NCI-H2029 (cell line): Measurements from ENCODE around the gene DPP6.

Experiments
- DNase-seq: peaks from one replicate; lab custom pipeline; 2025; lab: John Stamatoyannopoulos, UW

Gene DPP6

DNA sequence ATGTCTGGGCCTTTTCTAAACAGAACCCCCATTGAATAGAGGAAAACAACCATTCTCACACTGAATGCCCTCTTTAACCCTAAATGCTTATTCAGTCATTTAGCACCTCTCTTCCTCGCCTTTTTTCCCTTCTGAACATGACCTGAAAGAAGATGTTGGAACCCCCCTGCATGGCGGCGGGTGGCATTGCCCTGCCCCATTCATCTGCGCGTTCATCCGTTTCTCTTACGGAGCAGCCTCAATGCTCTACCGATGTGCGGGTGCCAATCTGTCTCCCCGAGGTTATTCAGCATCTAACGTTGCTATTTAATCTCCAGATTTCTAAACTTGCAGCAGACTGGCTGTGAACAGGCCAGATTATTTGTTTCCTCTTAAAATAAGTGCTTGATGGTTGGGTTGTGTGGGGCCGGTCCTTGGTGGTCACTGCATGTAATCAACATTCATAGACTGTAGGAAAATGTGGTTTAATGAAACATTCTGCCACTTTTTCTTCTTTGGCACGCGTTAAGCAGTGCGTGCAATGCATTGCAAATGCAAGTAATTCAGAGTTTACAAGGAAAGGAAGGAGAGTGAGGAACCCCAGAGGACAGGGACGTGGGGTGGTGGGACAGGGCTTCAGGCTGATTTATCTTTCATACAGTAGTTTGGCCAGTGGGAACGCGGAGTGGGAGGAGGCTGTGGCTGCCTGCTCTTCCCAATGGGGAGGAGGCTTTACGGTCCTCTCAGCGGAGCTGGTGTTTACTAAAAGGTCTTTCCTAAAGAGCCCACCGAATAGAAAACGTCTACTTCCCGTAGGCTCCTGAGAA, 286.7 kb downstream of the DPP6 start:
- no peak for DNase-seq

DNA sequence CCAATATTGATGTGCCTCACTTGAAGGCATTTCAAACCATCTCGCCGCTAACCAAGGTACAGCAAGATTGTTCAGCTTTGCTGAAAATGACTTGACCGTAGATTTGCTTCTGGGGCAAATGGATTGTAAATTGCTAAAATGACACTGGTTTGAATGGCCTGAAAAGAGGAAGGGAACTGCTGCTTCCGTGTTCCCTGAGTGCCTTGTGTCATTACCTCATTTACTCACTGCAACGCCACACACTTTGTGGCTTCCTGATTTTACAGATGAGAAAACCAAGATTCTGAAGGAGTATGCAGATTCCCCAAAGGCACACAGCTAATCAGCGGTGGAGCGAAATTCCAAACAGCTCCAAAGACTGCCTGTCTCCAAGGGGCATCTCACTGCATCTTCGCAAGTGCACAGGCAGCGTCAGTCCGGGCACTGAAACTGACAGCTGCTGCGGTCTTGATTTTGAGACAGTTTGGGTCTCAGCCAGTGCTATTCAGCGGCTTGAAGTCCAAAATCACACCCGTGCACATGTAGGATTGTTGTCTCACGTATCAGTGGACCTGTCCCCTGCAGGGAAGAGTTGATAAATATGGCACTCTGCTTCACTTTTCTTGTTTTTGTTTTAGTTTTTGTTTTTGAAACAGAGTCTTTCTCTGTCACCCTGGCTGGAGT, 290.9 kb downstream of the DPP6 start:
- DNase-seq: no peak

DNA sequence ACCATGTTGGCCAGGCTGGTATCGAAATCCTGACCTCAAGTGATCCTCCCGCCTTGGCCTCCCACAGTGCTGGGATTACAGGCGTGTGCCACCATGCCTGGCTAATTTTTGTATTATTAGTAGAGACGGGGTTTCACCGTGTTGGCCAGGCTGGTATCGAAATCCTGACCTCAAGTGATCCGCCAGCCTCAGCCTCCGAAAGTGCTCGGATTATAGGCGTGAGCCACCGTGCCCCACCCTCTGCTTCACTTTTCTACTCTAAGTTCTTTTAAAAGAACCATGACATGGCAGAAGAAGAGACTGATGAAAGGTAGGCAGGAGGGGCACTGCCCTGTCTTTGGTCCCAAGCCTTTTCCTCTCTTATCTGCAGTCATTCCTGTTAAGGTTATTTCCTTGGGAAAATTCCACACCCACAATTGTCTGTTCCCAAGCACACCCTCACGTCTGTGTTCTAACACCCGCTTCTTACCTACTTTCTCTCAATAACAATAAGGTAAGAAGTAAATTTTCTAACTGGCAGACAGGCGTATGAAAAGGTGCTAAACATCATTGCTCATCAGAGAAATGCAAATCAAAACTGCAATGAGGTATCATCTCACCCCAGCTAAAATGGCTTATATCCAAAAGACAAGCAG, 291.7 kb downstream of the DPP6 start:
- no peak for DNase-seq

- no peak for DNase-seq
Measured at GRCh38 chr7:154345093-154345492, 292.9 kb downstream of the DPP6 start.

DNA sequence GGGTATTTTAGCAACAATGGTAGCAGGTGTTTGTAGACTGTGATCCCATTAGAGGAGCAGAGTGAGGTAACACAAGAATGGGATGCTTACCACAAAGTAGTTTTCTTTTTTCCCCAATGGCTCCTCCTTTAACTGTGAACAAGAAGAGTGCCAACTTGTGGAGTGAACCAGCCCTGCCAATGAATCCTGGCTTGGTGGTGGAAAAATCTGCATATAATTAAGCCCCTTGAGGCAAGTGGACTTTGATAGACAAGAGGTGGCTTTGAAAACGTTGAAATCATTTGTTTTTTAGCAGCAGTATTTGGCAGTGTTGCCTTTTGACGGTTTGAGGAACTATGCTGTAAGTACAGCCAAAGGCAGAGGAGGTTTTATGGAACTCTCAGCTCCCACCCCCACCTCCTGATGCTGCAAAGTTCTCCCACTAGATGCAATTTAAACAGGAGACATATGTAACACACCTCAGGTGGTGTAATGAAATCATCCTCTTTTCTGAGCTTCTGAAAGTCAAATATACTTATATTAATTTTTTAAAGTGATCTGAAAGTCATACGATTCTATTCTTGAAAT, 295.6 kb downstream of the DPP6 start:
- no peak for DNase-seq

GRCh38 chr7:154350892-154351291, 298.7 kb downstream of the DPP6 start:
- DNase-seq: no peak

GRCh38 chr7:154353355-154353767, 301.2 kb downstream of the DPP6 start:
- no peak for DNase-seq

DNA sequence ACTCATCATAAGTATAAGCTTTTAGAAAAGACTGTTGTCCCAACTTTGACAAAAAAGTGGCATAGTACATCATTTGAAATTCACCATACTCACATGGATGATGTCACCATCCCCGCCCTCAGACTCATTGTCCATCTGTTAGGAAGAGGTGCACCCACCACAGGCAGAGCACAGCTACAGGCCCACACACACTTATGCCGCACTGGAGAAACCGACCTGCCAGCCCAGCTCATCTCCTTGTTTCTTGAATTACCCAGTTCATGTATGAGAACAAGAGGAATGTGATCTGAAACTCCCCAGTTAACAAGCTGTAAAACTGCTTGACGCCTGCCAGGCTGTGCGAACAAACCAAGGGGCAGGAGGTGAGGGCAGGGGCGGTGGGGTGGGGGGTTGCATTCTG, 312.0 kb downstream of the DPP6 start:
- DNase-seq: no peak

DNA sequence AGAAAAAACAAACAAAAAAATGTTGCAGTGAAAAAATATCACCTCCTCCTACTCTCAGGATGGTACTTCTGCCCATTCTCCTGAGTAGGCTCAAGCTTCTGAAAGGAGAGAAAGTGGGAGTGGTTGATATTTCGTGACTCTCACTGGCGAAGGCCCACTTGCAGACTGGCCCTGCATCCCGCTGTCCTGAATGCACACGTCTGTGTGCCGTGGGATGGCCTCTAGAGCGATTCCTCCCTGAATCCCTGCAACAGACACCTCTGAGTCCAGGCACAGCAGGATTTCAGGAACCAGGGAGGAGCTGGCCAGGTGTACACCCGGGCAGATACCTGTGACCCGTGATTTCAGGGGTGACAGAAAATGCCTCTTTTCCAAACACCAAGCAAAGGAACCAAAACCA, 319.2 kb downstream of the DPP6 start:
- no peak for DNase-seq

DNA sequence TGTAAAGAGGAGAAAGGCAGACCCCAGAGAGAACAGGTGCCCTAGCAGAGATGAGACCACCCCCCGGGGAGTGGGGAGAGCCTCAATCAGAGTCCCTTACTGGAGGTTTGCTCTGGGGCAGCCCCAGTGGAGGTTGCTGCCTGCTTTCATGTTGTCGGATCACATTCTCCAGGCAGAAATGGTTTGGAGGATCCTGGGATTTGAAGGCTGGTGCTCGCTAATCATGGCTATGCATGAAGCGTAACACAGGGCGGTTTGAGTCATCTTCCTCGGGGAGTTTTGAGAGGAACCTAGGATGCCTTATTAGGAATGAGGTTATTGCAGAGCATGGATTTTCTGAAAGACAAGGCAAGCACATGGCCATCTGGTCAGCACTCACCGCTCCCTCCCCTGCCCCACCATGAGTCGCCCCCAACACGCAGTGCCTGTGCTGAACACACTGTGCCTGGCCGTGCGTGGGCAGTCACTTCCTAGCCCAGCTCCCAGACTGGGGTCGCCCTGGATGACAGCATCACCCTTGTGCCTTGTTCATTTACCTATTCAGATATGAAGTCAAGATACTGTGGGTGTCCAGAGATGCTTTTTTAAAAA, 319.9 kb downstream of the DPP6 start:
- no peak for DNase-seq

- DNase-seq: no peak
Measured at GRCh38 chr7:154373956-154374355, 321.8 kb downstream of the DPP6 start.

DNA sequence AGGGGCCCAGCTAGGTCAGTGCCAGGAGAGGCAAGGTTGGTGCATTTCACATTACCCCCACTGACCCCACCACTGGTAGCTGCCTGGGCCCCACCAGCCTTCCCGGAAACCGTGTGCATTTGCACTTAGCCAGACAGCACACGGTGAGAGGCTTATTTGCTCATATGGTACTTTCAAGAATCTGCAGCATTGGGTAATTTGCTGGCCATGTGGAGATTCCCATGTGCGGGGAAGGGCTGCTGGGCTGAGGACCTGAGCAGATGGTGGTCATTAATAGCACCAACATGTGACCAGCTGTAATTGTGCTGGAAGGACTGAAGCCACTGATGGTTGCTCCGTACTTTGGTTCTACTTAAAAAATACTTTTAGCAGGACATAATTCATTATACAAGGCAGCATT, 323.8 kb downstream of the DPP6 start:
- no peak for DNase-seq

DNA sequence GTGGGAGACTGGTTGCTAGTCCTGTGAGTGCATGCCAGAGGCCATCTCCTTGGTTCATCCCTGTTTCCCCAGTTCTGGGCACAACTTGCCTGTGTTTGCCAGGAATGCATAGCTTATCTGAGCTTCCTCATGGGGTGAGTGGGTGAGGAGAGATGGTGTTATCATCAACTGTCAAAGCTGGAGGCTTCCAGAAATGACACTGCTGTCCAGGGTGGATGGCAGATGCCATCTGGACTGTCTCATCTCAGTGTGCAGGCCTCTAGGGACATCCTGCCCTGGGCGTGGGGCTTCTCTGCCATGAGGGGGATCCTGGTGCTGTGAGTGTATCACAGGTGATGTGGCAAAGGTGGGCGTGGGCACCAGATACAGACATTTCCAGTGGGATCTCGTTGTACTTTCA, 328.6 kb downstream of the DPP6 start:
- no peak for DNase-seq

DNA sequence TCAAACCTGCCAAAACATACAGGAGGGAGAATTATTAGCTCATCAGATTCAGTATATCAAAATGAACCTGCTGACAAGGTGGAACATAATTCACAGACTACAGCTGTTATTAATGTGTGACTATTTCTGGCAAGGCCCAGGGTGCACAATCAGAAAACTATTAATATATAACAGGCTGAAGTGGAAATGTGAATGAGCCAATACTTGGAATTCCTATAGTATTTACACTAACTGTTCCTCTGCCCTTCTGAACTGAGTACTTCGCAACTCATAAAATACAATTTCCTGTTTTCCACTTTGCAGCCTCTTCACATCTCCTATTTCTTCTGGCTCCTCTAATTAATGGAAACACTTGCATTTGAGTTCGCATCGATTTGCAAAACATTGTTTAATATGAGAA, 330.8 kb downstream of the DPP6 start:
- no peak for DNase-seq

GRCh38 chr7:154385214-154385613, 333.0 kb downstream of the DPP6 start:
- DNase-seq: no peak

DNA sequence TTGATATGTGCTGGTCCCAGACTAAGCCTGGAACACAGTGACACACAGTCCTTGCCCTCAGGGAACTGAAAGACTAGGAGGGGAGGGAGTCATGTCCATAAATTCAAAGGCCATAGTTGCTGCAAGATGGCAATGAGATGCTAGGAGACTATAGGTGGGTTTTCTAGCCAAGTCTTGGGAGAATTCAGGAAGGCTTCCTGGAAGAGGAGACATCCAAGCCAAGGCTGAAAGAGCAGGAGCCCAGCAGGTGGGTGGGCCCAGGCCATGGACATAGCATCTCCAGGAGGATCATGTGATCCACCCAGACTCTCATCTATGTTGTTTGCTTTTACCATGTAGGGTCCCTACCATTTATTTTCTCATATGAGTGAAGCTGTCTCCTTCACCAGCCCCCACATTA, 335.1 kb downstream of the DPP6 start:
- DNase-seq: no peak

DNA sequence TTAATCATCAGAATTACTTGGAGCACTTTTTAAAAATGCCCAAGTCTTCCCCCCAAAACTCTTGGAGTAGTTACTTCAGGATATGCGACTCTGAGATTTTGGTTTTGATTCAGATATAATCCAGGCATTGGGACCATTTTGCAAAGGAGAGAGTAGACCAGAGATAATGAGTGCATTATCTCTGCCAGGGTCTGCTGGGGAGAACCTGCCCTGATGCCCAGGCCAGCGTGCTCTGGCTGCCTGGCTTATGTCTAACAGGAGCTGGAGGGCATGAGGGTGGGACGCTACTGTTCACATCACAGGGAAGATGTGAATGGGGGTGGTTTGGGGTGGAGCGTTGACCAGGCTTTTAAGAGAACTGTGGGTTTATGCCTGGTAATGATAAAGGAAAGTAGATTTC, 336.2 kb downstream of the DPP6 start:
- no peak for DNase-seq

DNA sequence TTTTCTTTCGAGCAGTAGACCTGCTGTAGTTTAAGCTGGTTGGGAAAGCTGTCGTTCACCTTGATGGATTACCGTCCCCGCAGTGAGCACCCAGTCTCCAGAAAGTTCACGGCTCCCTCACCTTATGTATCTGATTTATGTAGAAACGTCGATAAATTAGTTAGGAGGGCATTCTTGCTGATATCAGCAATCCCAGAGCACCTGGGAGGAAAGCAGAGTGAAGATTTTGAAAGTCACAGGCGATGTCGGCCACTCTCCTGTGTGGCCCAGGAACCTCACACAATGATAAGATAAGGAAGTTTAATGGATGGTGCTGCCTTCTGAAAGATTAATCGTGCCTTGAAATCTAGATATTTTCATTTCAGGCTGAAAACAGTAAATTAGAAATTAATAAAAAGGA, 336.8 kb downstream of the DPP6 start:
- DNase-seq: no peak

DNA sequence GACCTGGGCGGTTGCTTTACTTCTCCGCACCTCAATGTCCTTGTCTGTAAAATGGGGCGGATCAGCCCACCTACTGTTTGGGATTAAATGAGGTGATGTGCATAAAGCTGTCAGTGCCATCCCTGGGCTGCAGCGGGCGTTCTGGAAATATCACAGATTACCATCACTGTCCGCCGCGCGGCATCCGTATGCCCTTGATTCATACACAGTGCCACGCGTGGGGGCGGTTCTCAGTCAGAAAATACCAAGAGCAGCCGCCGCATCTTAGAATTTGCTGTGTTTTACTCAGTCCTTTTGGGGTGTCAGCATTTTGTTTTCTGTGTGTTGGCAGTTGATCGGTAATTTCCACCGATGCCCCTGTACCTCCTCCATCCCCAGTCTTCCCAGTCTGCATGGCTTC, 338.8 kb downstream of the DPP6 start:
- DNase-seq: no peak

DNA sequence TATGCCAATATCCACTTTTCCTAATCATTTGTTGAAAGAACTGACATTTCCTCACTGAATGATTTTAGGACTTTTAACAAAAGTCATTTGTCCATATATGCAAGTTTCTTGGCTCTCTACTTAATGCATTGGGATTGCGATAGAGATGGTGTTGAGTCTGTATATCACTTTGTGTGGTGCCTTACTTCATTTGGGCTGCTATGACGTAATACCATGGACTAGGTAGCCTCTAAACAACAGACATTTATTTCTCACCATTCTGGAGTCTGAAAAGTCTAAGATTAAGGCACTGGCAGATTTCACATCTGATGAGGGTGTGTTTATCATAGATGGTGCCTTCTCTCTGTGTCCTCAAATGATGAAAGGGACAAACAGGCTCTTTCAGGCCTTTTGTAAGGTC, 342.6 kb downstream of the DPP6 start:
- no peak for DNase-seq

GRCh38 chr7:154406312-154406711, 354.1 kb downstream of the DPP6 start:
- DNase-seq: no peak

DNA sequence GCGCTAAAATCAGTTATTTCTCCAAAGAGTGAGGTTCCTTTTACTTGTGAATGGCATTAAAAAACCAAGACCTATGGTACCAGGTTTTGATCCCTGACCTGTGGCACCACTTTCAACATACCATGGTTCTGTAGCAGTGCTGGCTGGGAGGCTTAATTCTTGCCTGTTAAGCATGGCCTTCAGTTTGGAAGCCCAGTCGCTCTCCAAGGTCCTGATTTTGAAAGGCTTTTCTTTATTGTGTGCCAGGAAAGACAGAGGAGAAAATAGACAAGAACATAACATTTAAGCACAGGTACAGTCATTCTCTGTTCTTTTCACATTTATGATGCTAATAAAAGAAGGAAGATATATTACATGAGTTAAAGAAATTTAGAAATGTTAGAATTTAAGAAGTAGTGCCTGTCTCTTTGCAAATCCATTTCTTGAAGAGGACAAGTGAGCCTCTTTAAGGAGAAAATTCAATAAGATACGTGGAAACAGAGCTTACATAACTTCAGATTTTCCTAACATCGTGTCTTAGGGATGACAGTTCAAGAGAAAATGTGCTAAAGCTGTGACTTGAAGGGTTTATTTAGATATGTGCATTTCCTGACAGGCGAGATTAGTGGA, 357.6 kb downstream of the DPP6 start:
- no peak for DNase-seq
